Midbrain (tissue), 1 donor: ENCODE results near the gene UBE2E2.
A peak's percentile ranks its signal among the peaks of the same experiment; 100 is the strongest.
"Not testable (repeated sequence)": the region's sequence is repeated elsewhere in the genome, so short reads cannot be mapped to it uniquely, and the experiment has no call there.

Experiments used
- DNase-seq: peaks from one replicate; lab custom pipeline; 2025; lab: John Stamatoyannopoulos, UW

UBE2E2 gene

DNA sequence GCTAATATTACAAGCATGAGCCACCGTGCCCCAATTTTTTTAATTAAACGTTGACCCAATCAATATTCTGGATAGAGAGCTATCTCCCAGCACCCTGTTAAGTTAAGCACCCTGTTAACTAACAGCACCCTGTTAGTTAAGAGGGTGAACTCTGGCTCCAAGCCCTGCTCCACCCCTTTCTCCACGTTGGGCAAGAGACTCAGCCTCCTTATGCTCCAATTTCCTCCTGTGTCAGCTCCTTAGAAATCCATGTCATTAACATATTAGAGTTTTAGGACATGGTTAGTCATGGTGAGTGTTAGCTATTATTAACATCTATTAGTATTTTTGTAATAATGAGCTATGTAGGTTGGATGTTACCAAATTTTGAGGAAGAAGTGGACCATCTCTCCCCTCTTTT lies 385.4 kb downstream of the UBE2E2 start:
- no peak for DNase-seq

DNA sequence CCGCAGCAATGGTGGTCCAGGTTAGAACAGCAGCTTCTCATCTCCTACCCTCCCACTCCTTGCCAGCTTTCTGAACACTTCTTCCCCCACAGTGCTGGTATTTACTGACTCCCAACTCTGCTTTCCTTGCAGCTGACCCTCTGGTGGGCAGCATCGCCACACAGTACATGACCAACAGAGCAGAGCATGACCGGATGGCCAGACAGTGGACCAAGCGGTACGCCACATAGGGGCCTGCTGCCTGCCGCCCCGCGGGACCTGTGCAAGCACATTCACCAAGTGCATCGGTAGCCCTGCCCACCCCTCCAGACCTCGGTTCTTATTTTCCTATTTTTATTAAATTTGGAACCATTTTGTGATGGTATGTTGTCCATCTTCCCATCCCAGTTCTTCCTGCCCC lies 386.5 kb downstream of the UBE2E2 start:
- DNase-seq = no peak

GRCh38 chr3:23590424-23591273 lies 387.5 kb downstream of the UBE2E2 start:
- no peak for DNase-seq

DNA sequence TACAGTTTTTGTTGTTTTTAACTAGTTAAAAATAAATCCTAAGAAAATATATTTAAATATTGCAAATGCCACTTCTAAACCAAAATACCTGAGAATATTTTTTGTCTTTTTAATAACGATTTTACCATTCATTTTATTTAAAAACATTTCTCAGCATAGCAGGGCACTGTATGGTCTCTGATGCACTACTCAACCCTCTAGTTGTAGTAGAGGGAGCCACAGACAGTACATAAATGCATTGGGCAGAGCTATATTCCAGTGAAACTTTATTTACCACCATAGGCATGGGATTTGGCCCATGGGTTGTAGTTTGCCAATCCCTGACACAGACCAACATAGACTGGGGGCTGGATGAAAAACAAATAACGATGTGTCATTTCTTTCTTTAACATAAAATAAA lies 388.2 kb downstream of the UBE2E2 start:
- no peak for DNase-seq

DNA sequence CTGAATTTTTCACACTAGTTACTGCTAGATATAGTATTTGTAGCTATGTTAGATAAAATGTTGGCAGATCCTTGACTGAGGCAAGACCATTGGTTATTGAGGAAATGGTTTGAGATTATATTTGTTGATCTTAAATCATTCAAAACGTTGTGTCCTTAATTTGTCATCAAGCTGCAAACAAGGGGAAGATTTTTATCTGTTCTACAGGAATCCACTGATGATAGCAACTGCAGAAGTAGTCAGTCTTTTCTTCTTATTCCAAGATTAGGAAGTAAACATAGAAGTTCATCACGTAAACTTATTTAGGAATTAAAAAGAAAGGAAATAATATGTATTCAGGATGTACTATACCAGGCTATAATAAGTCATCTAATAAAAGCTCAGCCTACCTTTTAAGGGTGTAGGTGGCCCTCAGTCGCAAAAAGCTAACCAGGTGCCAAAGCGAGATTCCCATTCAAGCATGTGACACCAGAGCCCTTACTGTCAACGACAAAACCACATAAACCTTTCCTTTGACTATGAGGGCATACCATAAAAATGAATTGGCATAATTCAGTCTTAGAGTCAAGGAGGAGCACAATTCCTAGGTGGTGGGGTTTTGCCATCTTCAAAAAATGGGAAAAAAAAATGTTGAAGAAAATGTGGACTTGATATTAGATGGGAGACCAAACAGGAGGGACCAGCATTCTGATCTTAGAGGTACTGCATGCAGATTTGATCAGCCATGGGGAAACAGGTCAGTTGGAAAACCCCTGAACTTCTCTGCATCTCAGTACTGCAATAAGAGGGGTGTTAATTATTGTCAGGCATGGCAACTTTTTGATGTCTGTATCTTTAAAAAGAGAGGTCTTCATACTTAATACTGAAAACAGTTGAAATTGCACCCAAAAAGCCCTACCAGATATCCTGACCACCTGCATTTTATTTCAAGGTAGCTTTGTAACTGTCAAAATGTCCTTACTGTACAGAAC lies 390.1 kb downstream of the UBE2E2 start:
- no peak for DNase-seq

GRCh38 chr3:23594066-23594465 lies 390.9 kb downstream of the UBE2E2 start:
- DNase-seq = no peak

- DNase-seq = no peak
Observed at GRCh38 chr3:23594894-23595670, 392.0 kb downstream of the UBE2E2 start.

GRCh38 chr3:23595851-23596250 lies 392.7 kb downstream of the UBE2E2 start:
- DNase-seq = no peak

DNA sequence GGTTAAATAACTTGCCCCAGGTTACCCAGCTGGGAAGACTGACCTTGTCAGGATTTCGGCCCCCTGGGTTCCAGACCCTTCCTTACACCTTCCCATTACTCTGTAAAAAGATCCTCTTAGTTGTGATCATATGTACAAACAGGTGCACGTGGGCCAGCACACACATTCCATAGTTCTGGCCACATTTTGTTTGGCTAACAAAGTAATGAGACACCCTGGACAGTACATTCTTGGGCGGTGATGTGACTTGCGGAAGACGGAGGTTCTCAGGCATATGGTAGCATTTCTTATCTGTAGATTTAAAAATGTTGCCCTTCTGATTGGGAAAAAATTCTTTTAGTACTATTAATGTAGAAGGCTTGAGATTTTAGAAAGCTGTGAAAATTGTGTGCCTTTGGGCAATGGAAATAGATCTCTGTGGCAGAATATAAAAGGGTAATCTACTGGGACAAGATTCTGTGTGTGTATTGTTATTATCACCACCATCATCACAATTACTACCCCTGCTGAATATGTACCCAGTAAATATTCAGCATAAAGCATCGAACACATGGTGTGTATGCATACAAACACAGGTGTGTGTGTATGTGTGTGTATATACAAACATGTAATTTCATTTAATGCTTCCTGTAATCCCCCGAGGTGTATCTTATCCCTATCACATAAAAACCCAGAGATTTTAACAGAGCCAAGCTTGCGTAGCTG lies 397.2 kb downstream of the UBE2E2 start:
- DNase-seq = no peak

DNA sequence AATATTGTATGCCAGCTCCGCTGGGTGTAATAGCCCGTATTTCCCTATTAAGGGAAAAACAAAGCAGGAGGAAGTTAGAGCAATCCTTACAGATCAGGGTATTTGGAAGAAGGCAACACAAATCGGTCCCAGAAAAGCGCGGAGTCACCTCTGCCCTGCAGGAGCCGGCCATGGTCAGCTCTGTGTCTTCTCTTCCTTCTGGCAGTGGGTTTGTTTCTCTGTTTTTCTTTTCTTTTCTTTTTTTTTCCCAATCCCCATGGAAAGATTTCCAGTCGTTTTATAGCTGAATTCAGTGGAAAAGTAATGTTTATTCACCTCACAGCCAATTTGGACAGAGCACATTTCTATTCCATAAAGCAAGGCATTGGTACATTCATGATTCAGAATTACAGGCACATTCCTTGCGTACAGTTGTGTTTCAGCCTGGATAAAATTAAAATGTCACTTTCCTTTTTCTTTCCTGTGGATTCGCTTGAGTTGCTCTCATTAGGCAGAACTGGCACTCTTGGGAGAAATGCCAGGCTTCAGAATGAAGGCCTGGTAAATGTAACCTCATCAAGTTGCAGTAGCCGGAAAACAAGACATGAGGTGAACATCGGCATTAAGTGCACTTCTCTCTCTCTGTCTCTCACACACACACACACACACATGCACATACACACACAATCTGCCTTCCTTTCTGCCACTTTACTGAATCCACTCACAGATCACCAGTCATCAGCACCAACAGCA lies 398.1 kb downstream of the UBE2E2 start:
- DNase-seq = no peak

DNA sequence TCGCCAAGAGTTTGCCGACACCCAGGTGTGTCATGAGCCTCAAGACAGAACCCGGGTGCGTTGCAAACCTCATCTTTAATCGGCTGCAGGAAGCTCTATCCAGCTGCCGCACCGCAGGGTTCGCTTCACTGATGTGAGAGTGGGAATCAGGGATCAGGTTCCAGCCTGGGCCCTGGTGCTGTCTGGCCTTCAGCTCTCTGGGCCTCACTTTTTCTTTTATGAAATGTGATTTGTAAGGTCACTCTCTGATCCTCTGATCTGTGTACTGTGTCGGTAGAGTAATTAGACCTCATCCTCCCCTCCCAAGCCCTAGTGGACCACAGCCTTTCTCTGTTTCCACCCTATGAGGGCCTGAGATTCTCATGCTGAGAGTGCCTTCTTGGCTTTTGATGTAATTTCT lies 399.8 kb downstream of the UBE2E2 start:
- no peak for DNase-seq

DNA sequence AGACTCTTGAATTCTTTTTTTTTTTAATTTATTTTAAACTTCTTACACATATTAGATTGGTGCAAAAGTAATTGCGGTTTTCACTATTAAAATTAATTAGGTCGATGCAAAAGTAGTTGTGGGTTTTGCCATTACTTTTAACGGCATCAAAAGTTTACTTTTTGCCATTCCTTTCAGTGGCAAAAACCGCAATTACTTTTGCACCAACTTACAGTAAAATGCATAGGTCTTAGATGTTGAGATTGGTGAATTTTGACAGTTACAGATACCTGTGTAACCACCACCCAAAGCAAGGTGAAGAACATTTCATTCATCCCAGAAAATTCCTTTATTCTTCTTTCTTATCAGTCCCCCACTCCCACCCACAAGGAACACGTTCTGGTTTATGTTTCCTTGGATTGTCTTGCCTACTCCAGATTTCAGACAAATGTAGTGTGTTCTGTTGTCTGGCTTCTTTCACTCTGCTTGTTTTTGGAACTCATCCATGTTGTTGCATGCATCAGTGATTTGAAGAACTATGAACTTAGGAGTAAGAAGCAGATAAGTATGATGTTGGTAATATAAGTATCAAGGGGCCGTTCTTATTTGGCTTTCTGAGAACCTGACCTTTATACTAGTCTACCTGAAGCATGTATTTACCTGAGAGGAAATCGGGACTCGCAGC lies 404.2 kb downstream of the UBE2E2 start:
- DNase-seq = no peak

DNA sequence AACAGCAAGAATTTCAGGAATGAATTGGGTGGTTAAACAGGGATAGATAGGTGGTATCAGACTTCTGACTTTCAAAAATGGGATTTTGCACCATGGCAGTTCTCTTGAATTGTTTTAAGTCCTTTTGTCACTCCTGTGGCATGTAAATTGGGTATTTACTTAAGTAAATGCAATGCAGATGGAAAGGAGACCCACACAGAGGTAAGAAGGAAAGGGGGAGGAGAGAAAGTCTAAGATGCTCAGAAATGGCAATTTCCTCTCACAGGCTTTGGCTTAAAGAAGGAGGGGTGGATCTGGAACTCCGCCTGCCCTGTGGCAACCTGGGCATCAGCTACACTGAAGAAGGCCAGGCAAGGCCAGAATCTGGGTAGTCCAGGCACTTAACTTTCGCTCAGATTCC lies 405.5 kb downstream of the UBE2E2 start:
- no peak for DNase-seq

- peak; percentile 83 for DNase-seq
Observed at GRCh38 chr3:23611737-23612295, 408.7 kb downstream of the UBE2E2 start.

DNA sequence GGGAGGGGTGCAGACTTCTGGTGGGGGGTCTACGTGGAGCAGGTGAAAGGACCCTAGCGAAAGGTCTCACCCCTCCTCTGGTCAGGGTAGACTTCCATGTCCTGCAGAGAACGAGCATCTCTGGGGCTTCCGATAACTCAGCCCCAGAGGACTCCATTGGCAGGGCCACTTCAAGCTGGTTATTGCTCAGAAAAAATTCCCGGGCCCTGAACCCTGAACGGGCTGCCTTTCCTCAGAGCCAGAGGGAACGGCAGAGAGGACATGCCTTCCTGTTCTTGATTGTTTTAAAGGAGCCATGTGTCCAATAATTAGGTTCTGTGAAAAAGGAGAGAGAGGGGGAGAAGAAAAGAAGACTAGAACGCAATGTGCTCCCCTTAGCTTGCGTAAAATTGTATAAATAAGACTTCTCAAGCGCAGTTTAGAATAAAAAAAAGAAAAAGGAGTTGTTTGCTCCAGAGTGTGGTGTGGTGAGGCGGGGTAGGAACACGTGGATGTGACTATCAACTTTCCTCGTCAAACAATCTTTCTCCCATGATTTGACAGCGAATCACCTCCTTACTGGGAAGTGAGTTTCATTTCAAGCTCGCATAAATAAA lies 409.3 kb downstream of the UBE2E2 start:
- DNase-seq = no peak

DNA sequence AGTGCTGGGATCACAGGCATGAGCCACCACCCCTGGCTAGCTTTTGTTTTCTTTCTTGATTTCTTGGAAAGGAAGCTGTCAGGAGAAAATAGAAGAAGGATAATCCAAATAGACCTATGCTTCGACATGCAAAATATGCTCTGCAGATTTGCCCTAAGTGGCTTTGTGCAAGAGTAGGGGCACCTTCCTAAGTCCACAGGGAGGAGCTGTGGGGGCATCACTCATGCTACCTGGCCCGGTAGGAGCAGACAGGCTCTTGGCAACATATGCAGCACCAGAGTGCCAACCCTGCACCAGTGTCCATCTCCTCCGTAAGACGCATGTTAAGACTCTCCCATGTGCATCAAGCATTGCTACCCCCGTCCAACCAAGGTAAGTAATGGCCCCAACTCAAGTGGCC lies 411.9 kb downstream of the UBE2E2 start:
- DNase-seq = no peak

GRCh38 chr3:23618475-23618874 lies 415.3 kb downstream of the UBE2E2 start:
- DNase-seq = not testable (repeated sequence)

- DNase-seq = no peak
Observed at GRCh38 chr3:23619705-23620637, 416.8 kb downstream of the UBE2E2 start.
